Measurements from ENCODE around the gene ABHD16A. TPM values are rescaled to one million over a fixed set of nuclear protein-coding genes. Genes with fewer than 3 reads are reported as not detected.
A peak's percentile ranks its signal among the peaks of the same experiment; 100 is the strongest.

ABHD16A gene
- total RNA-seq, 4 donors from 2014 or later, result 47.3 to 81.4 (median 71.7) TPM

DNA sequence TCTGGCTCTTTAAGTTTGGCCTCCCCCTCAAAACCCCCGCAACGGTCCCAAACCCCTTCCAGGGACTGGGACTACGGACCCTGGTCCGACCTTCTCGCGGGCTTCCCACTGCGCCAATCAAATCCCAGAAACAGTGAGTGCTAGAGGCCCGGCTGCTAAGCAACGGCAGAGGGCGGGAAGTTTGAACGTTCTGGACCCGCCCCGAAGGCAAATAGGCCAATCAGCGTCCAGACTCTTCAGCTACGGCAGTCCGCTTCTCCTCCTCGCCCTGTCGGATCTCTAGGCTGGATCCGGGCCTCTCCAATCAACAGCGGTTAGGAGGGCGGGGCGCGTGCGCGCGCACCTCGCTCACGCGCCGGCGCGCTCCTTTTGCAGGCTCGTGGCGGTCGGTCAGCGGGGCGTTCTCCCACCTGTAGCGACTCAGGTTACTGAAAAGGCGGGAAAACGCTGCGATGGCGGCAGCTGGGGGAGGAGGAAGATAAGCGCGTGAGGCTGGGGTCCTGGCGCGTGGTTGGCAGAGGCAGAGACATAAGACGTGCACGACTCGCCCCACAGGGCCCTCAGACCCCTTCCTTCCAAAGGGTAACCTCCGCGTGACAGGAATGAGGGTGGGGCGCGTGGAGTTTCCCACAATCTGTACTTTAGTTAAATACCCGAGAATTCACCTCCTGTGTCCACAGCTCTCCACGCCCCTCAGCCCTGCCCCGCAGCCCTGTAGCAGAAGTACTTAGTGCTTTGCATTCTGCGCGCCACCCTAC lies 36.7 kb upstream of the ABHD16A start, which contains the start of gene MSH5:
MSH5 (plus strand) TSS at position 367 of the 758 bp plus-strand sequence. CDS start 462 bp downstream, outside the sequence.
- H3K4me1 ChIP-seq, result peaks cover 18 to 29% of the 10 kb centered on the region in 2 donors
- H3K27ac ChIP-seq, result peak within 1 kb of the TSS in 1 of 3 donors; percentile 11
- H3K27me3 ChIP-seq, result no peaks in the 10 kb centered on the region
- no peaks in the 10 kb centered on the region for H3K9me3 ChIP-seq
- peak within 1 kb of the TSS; percentile 19 to 48 (median 33) for H3K4me3 ChIP-seq (replicated peaks in 1 of 3)
- H3K36me3 ChIP-seq, result no peaks in the 10 kb centered on the region
- DNase-seq, result peak; percentile 99
- WGBS, 2 donors, result 0 to 2% methylated on average over 28 to 29 of the region's 58 CpGs
- intact Hi-C loops (cut with DNase I), result loop anchor here (5.0 kb wide), 1 partner anchor 38 kb away; the partner anchor contains the start of gene ABHD16A
- TF ChIP-seq, protein P1, sequence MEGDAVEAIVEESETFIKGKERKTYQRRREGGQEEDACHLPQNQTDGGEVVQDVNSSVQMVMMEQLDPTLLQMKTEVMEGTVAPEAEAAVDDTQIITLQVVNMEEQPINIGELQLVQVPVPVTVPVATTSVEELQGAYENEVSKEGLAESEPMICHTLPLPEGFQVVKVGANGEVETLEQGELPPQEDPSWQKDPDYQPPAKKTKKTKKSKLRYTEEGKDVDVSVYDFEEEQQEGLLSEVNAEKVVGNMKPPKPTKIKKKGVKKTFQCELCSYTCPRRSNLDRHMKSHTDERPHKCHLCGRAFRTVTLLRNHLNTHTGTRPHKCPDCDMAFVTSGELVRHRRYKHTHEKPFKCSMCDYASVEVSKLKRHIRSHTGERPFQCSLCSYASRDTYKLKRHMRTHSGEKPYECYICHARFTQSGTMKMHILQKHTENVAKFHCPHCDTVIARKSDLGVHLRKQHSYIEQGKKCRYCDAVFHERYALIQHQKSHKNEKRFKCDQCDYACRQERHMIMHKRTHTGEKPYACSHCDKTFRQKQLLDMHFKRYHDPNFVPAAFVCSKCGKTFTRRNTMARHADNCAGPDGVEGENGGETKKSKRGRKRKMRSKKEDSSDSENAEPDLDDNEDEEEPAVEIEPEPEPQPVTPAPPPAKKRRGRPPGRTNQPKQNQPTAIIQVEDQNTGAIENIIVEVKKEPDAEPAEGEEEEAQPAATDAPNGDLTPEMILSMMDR (IDR thresholded peaks at IDR 0.05), result no peak
- peak in 1 of 2 donors; percentile 74 for TF ChIP-seq POLR2A (IDR thresholded peaks at IDR 0.05)

DNA sequence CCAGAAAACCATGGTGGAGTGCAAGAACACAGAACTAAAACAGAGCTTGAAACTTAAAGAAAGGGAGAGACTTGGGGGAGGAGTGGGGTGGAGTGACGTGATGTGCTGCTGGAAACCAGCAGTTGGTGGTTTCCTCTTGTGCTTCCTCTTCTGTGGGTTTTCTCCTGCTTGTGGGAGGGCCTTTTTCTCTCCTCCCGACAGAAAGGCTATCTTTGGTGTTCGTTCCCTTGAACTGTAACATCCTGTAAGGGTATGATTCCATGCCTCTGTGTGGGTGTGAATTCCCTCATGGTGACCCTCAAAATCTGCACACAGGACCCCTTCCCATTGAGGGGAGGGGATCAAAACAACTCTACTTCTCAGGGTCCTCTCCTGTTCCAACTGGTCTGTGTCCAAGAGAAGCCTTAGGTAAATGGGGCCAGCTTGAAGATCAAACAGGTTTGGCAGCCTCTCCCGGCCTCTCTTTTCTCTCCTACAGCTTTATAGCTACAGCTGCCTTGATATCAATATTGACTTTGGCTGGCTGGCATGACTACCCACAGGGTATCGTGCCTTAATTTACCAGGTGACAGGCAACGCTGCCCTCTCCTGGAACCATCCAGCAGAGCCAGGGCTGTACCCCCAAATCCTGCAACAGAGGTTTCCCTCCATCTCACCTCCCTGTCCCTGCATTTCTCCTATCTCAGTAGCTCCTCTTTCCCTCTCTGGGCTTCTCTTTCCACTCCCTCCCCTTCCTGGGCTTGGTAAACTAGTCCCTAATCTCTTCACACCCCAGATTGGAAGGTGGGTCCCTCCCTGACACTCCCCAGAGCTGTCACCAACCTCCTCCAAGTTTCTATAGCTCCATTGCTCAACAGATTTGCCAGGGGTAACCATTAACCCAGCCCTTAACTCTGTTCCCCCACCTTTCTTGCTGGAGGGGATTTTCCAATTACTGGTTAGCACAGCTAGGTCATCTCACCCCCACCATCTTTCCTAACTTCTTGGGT lies 35.2 kb upstream of the ABHD16A start:
- Histone ChIP-seq H3K4me3 (replicated peaks in 1 of 3) (no peak overlapping the region), H3K27me3 (no peaks in the 10 kb centered on the region), H3K27ac (peak overlapping the region; percentile 27 to 82 (median 64)), H3K4me1 (peaks cover 26 to 42% of the 10 kb centered on the region in 2 donors), H3K9me3 (no peaks in the 10 kb centered on the region), H3K36me3 (peaks cover 7 to 11% of the 10 kb centered on the region in 2 donors)
- 16 to 19% methylated on average over 6 of the region's 6 CpGs for WGBS, 2 donors
- intact Hi-C loops (cut with DNase I), result loop anchor here (5.0 kb wide), 1 partner anchor 36 kb away; the partner anchor contains the start of gene ABHD16A
- TF ChIP-seq, protein P1 (IDR thresholded peaks at IDR 0.05), result no peak
- peak in 1 of 2 donors; percentile 22 for TF ChIP-seq POLR2A (IDR thresholded peaks at IDR 0.05)
- no peak for DNase-seq

DNA sequence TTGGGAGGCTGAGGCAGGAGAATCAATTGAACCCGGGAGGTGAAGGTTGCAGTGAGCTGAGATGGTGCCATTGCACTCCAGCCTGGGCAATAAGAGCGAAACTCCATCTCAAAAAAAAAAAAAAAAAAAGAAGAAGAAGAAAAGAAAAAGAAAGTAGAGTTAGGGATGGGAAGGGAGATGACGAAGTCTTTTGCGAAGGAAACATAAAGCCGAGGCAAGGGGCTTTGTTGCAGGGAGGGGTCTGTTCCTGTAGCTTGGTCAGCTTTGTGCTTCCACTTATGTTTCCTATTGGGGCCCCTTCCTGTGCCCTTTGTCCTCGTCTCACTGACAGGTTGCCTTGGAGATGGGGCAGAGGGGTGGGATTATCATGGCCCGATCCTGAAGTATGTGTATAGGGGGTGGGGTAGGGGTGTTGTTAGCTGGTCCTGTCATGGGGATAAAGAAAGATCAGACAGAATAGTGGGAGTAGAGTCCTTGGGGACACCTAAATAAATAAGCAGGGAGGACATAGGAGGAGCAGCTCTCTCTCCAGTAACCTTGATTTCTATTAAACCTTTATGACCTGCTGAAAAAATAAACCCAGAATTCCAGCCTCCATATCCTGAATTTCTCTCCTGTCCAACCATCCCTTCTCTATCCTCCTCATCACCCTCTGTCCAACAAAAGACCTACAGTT lies 34.3 kb upstream of the ABHD16A start:
- H3K36me3 ChIP-seq, result peaks cover 15 to 20% of the 10 kb centered on the region in 2 donors
- no peak for DNase-seq
- peak overlapping the region in 2 of 3 donors; percentile 82 to 90 for H3K27ac ChIP-seq
- H3K27me3 ChIP-seq, result no peaks in the 10 kb centered on the region
- TF ChIP-seq, protein P1 (IDR thresholded peaks at IDR 0.05), result no peak
- no peak for TF ChIP-seq POLR2A (IDR thresholded peaks at IDR 0.05)
- no peak overlapping the region for H3K4me3 ChIP-seq (replicated peaks in 1 of 3)
- no peaks in the 10 kb centered on the region for H3K9me3 ChIP-seq
- peaks cover 26 to 42% of the 10 kb centered on the region in 2 donors for H3K4me1 ChIP-seq
- intact Hi-C loops (cut with DNase I), result loop anchor here (5.0 kb wide), 1 partner anchor 35 kb away; the partner anchor contains the start of gene ABHD16A
- WGBS, 2 donors, result 51 to 55% methylated on average over 7 of the region's 7 CpGs

DNA sequence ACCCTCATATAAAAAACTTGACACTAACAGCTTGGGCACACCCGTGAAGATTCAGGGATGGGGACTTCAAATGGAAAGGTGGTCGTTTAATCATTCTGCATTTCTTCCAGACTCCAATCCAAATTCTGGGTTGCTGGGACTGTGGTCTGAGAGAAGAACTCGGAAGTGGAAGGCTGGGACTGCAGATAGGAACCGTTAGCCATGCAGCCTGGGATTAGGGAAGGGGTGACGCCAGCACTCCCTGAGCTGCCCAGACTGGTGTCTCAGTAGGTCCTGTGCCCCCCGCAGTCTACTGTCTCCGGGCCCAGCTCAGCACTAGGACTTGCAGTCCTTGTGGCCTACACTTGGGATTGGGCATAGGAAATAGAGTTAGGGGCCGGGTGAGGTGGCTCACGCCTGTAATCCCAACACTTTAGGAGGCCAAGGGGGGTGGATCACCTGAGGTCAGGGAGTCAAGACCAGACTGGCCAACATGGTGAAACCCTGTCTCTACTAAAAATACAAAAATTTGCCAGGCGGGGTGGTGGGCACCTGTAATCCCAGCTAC lies 33.7 kb upstream of the ABHD16A start:
- Histone ChIP-seq H3K4me1 (peaks cover 26 to 42% of the 10 kb centered on the region in 2 donors), H3K4me3 (replicated peaks in 1 of 3) (peak overlapping the region in 2 of 3 donors; percentile 42 to 68), H3K9me3 (no peaks in the 10 kb centered on the region), H3K36me3 (peaks cover 21 to 26% of the 10 kb centered on the region in 2 donors), H3K27ac (peak overlapping the region; percentile 82 to 91 (median 90)), H3K27me3 (no peaks in the 10 kb centered on the region)
- no peak for DNase-seq
- 40 to 42% methylated on average over 10 of the region's 10 CpGs for WGBS, 2 donors
- intact Hi-C loops (cut with DNase I), result loop anchor here (5.0 kb wide), 1 partner anchor 35 kb away; the partner anchor contains the start of gene ABHD16A
- TF ChIP-seq, protein P1 (IDR thresholded peaks at IDR 0.05), result no peak
- TF ChIP-seq POLR2A (IDR thresholded peaks at IDR 0.05), result no peak
